Mesenteric fat pad (tissue), 1 donor: ENCODE results near the gene KCND3. TPM values are rescaled to one million over a fixed set of nuclear protein-coding genes. Genes with fewer than 3 reads are reported as not detected.

Source experiments
- DNase-seq: peaks from one replicate; pipeline ENCODE4 v3.0.0-alpha.2; 2020; ENCODE audit warnings: low spot score
- total RNA-seq: library from RNA; stranded (reverse); fragmentation: NEBNext Ultra II Directional; extraction: Animal tissue kit (Norgen Biotek cat#: 25700); gene quantifications from one replicate; pipeline ENCODE4 v1.2.1, GENCODE V29; 2021
- donor health status: DM: yes; HTN: yes; CAD: no.

Gene KCND3
- total RNA-seq, 1 donor from 2014 or later: 18.4 TPM

GRCh38 chr1:111920221-111921024 lies 69.0 kb downstream of the KCND3 start:
- DNase-seq: no peak

- DNase-seq: no peak
These were observed 77.5 kb downstream of the KCND3 start for GRCh38 chr1:111911776-111912515.

GRCh38 chr1:111911061-111911460 lies 78.4 kb downstream of the KCND3 start:
- DNase-seq: no peak

- DNase-seq: no peak
These were observed 80.4 kb downstream of the KCND3 start for GRCh38 chr1:111909030-111909429.

GRCh38 chr1:111908011-111908621 lies 81.4 kb downstream of the KCND3 start:
- DNase-seq: no peak

GRCh38 chr1:111907321-111907720 lies 82.1 kb downstream of the KCND3 start:
- DNase-seq: no peak

GRCh38 chr1:111906816-111907215 lies 82.7 kb downstream of the KCND3 start:
- DNase-seq: no peak

- DNase-seq: no peak
These were observed 83.4 kb downstream of the KCND3 start for GRCh38 chr1:111906111-111906510.

- no peak for DNase-seq
These were observed 84.8 kb downstream of the KCND3 start for GRCh38 chr1:111904478-111905218.

GRCh38 chr1:111903871-111904449 lies 85.5 kb downstream of the KCND3 start:
- DNase-seq: no peak

- DNase-seq: no peak
These were observed 86.2 kb downstream of the KCND3 start for GRCh38 chr1:111903148-111903870.

GRCh38 chr1:111895469-111895868 lies 94.0 kb downstream of the KCND3 start:
- no peak for DNase-seq

- no peak for DNase-seq
These were observed 94.5 kb downstream of the KCND3 start for GRCh38 chr1:111895017-111895416.

- DNase-seq: no peak
These were observed 95.0 kb downstream of the KCND3 start for GRCh38 chr1:111894497-111894896.

- DNase-seq: no peak
These were observed 97.9 kb downstream of the KCND3 start for GRCh38 chr1:111891566-111891965.

GRCh38 chr1:111888740-111889376 lies 100.6 kb downstream of the KCND3 start:
- no peak for DNase-seq

GRCh38 chr1:111887875-111888274 lies 101.6 kb downstream of the KCND3 start:
- no peak for DNase-seq

GRCh38 chr1:111887385-111887784 lies 102.1 kb downstream of the KCND3 start:
- DNase-seq: no peak

GRCh38 chr1:111886741-111887140 lies 102.7 kb downstream of the KCND3 start:
- no peak for DNase-seq
